ENCODE measurements around the gene LRRC51.

Gene LRRC51

DNA sequence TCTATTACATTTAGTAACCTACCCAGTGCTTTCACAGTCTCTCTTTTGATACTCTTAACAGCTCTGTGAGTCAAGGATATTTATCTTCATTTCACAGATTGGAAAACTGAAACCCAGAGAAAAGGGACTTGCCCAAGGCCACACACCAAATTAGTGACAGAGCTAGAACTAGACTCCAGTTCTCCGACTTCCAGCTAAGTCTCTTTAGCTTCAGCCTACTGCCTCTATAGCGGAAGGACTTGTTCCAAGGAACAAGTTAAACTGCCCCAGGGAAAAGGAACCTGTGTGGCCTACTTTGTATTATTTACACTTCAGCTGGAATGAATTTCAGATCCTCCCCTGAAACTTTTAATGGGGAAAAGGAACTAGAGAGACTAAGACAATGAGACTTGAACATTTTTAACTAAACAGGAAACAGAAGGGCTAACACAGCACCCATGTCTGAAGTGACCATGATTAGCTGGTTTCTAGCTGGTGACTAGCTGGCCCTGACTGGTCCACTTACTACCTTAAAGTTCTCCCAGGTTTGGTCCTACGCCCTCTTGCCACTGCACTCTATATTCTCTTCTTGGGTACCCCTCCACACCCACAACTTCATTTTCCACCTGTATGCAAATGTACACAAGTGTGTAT, 1.3 kb downstream of the LRRC51 start:
- DNase-seq (ENCODE audit: insufficient read length, low spot score), result no peak
- FAIRE-seq, result no peak
- TF ChIP-seq POLR2A (IDR thresholded peaks at IDR 0.05; ENCODE audit: low read depth, low read length), result no peak

DNA sequence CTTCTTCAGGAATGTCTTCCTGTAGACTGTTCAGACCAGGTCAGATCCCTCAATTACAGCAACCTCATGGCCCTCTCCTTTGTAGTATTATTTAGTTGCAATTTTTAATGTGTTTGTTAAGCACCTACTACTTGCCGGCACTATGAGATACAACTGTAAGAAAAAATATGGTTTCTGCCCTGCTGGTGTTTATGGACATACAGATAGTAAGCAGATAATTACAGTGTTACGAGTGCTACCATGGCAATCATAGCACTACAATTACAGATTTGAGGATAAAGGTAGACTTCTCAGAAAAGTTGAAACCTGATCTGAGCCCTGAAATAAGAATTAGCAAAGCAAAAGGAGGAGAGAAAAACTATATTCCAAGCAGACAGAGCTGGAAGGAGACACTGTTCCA, 2.8 kb downstream of the LRRC51 start:
- FAIRE-seq (no peak), DNase-seq (ENCODE audit: insufficient read length, low spot score) (no peak)
- TF ChIP-seq POLR2A (IDR thresholded peaks at IDR 0.05; ENCODE audit: low read depth, low read length), result no peak

DNA sequence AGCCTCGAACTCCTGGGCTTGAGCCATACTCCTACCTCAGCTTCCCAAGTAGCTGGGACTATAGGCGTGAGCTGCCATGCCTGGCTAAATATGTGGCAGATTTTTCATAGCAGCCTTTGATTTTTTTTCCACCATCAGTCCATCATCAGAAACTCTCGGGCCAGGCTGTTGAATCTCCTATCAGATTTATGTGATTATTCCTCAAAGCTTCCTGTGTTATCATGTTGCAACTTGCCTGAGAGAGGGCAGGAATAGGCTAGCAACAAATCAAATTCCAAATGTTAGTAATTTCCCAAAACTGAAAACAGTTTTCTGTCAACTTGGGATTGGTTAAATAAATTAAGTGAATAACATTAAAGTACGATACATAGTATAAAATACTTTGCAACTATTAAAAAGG, 3.4 kb downstream of the LRRC51 start:
- no peak for TF ChIP-seq POLR2A (IDR thresholded peaks at IDR 0.05; ENCODE audit: low read depth, low read length)
- DNase-seq (ENCODE audit: insufficient read length, low spot score), result no peak
- no peak for FAIRE-seq

DNA sequence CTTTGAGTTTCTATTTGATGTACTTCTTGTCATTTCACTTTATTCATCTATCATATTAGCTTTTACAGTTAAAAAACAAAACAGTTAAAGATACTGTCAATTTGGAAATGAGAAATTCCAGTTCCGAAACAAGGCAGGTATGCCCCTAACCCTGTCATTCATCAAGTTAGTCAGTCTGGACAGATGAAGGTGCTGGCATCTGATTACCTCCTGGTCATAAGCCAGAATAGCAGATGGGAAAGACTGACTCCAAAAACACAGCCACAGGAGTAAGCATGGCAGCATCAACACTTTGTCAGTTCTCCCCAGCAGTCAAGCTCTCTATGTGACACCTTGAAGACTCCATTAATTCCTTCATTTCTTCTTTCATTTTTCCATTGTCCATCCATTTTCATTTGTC, 4.3 kb downstream of the LRRC51 start:
- no peak for DNase-seq (ENCODE audit: insufficient read length, low spot score)
- no peak for FAIRE-seq
- no peak for TF ChIP-seq POLR2A (IDR thresholded peaks at IDR 0.05; ENCODE audit: low read depth, low read length)

DNA sequence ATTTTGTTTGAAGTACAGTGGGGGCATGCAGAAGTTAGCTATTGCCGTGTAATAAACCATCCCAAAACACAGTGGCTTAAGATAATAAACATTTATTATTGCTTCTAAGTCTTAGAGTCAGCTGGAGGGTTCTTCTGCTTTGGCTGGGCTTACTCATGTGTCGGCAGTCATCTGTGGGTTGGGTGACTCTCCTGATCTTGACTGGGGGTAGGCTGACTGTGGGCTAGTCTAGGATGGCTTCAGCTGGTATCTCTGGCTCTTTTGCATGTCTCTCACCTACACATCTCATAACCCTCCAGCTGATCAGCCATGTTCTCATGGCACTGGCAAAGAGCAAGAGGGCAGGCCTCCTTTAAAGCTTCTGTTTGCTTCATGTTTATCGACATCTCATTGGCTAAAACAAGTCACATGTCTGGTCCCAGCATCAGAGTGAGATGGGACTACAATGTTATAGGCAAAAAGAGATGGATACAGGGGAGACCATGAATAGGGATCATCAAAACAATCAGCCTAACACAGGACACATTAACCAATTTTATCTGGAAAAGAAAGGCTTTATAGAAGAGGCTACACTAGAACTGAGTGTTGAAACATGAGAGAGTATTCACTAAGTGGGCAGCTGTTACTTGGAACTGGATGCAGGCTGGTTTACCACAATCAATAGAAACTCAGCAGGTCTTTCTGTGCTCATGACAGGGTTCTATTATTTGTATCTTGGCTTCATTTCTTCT, 5.1 kb downstream of the LRRC51 start:
- TF ChIP-seq POLR2A (IDR thresholded peaks at IDR 0.05; ENCODE audit: low read depth, low read length), result no peak
- FAIRE-seq (no peak), DNase-seq (ENCODE audit: insufficient read length, low spot score) (no peak)

DNA sequence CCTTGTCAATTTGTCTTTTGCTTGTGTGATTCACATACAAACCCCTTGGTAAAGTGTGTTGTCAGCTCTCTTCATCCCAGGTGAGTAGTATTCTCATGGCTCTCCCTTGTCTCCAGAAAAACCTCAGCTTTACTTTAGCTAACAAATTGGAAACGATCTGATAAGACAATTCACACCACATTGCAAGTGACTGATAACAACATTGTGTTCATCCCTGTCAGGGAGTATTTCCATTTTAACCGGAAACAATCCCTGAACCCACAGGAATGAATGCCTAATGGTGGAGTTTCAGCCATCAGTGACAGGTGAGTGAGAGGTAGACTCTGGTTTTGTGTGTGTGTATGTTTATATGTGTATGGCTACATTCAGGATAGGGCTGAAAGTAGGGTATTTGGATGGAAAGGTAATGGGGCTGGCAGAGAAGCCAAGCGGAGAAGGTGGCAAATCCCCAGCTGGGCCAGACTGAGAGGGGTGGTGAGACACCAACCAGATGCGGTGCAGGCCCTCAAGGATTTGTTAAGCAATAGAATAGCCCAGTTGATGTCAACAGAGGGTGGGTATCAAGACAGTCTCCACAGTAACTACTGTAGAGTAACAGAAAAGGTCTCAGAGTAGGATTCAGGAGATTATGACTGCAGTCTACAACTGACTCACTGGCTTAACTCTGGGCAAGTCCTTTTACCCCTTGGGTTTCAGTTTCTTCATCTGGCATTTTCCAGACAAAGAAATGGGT, 7.6 kb downstream of the LRRC51 start:
- FAIRE-seq, result no peak
- no peak for DNase-seq (ENCODE audit: insufficient read length, low spot score)
- TF ChIP-seq POLR2A (IDR thresholded peaks at IDR 0.05; ENCODE audit: low read depth, low read length), result no peak

DNA sequence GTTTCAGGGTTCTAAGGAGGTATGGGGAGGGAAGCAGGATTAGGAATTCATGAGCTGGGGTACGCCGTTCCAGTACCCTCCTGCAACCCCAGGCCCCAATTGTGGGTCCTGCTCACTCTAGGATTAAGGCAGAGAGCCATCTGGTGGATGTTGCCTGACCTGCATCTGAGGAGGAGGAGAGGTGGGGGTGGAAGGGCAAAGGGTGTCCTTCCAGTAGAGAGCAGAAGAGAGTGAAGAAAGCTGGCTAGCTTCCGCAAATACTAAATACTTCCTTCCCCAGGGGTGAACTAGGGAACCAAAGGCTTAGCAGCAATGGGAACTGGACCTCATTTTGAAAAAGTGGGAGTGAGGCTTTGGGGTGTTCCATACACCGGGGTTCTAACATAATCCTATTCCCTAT, 10.6 kb downstream of the LRRC51 start:
- FAIRE-seq (no peak), DNase-seq (ENCODE audit: insufficient read length, low spot score) (no peak)
- no peak for TF ChIP-seq POLR2A (IDR thresholded peaks at IDR 0.05; ENCODE audit: low read depth, low read length)

DNA sequence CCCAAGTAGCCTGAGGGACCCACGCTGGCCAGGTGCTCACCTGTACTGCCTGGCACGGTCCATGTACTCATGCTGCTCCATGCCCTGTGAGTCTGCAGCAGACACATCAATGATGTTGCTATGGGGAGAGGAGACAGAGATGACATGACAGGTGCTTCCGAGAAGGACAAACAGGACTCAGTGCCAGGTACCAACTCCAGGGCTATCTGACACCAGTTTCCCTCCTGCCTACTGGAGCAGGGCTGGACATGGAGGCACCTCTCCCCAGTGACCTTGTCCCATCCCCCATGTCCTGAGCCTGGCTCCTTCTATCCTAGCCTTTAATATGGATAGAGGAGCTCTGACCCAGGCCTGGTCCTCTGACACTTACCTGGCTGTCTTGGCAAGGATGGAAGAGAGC, 18.1 kb downstream of the LRRC51 start:
- DNase-seq (ENCODE audit: insufficient read length, low spot score) (no peak), FAIRE-seq (no peak)
- no peak for TF ChIP-seq POLR2A (IDR thresholded peaks at IDR 0.05; ENCODE audit: low read depth, low read length)

DNA sequence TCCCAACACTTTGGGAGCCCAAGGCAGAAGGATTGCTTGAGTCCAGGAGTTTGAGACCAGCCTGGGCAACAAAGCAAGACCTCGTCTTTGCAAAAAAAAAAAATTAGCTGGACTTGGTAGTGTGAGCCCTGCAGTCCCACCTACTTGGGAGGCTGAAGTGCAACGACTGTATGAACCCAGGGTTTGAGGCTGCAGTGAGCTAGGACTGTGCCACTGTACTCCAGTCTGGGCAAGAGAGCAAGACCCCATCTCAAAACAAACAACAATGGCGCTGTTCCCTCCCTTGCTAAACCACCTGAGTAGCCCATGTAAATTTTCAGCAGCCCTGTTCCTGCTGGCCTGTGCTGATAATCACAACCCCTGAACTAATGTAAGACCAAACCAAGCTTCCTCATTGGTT, 19.4 kb downstream of the LRRC51 start:
- no peak for TF ChIP-seq POLR2A (IDR thresholded peaks at IDR 0.05; ENCODE audit: low read depth, low read length)
- DNase-seq (ENCODE audit: insufficient read length, low spot score) (no peak), FAIRE-seq (no peak)

DNA sequence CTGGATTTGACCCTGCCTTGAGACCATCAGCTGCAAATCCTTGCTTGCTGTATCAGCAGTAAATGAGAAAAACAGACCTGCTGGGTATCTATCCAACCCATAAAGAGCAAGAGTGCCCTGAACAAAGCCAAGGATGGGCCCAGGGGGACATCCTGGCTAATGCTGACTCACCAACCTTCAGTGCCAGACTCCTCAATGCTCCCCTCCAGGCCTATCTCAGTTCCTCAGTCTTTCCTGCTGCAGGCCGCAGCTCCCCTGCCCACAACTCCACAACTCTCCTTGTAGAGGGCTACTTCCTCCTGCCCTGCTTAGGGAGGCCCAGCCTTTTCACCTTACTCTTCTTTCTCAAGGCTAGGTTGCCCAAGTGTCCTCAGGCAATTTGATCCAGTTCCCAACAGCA, 19.8 kb downstream of the LRRC51 start:
- no peak for TF ChIP-seq POLR2A (IDR thresholded peaks at IDR 0.05; ENCODE audit: low read depth, low read length)
- FAIRE-seq (no peak), DNase-seq (ENCODE audit: insufficient read length, low spot score) (no peak)

DNA sequence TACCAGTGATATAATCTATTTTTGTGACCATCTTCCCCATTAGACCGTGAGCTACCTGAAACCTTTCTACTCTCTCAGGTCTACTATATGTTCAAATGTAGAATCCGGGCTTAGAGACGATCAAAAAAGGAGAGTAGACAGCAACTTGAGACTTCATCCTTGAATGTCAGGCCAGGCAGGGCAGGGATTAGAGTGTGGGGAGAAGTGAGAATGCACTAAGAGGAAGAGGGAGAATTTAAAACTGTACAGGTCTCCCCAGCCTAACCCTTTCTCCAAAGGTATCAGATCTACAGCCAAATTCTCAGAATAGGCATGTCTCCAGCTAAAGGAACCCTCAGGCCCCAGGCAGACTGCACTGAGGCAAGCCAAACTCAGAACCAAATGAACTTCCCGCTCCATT, 21.5 kb downstream of the LRRC51 start:
- TF ChIP-seq POLR2A (IDR thresholded peaks at IDR 0.05; ENCODE audit: low read depth, low read length), result no peak
- FAIRE-seq (no peak), DNase-seq (ENCODE audit: insufficient read length, low spot score) (no peak)

DNA sequence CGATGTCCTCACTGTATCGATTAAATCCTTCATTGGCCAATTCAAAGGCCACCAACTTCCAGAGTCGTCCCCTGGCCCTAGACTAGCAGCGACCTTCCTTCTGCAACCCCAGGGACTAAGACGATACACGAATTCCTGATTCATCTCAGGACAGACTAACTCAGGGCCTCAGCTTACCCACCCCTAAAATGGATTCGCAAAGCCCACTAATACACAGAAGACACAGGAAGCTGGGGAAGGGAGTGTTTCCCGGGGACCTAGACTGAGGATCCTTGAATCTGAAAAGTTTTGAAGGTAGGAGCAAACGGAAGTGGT, 21.9 kb downstream of the LRRC51 start:
- DNase-seq (ENCODE audit: insufficient read length, low spot score) (no peak), FAIRE-seq (no peak)
- TF ChIP-seq POLR2A (IDR thresholded peaks at IDR 0.05; ENCODE audit: low read depth, low read length), result no peak

DNA sequence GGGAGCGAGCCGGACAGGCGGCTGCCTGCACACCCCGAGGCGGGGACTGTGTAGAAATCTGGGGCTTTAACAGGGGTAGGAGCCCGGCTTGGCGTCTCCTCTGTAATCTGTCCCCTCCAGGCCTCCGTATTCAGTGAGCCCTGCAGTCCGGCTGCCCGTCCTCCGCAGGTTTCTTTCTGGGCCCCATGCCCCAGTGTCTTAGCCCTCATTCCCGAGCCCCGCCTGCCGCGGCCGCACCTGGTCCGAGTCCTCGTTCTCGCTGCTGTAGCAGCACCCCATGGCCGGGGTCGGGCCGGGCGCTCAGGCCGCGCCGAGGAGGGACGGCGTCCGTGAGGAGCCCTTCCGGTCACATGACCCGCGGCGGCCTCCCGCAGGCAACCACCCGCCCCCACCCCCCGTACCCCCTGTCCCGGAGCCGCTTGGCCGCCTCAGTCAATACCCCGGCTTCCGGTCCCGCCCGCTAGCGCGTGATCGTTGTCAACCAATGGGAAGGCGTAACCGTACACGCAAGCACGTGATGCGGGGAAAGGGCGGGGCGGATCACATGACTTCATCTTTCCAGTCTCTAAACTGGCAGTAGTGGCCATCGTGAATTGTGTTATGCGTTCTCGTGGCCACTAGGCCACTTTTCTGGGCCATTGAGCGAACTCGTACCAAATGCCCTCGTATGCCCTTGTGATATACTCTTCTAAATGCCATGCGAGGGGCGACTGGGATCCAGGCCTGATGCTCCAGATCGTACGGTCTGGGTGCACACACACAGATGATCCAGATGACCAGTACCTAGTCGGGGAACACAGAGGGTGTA, 22.5 kb downstream of the LRRC51 start, which contains the start of gene LAMTOR1:
TSS of gene LAMTOR1 (minus strand) at position 352 of the 808 bp plus-strand sequence. CDS start at position 279, 73 bp downstream.
- DNase-seq (ENCODE audit: insufficient read length, low spot score) (peak; percentile 89), FAIRE-seq (no peak)
- TF ChIP-seq POLR2A (IDR thresholded peaks at IDR 0.05; ENCODE audit: low read depth, low read length), result peak; percentile 64

DNA sequence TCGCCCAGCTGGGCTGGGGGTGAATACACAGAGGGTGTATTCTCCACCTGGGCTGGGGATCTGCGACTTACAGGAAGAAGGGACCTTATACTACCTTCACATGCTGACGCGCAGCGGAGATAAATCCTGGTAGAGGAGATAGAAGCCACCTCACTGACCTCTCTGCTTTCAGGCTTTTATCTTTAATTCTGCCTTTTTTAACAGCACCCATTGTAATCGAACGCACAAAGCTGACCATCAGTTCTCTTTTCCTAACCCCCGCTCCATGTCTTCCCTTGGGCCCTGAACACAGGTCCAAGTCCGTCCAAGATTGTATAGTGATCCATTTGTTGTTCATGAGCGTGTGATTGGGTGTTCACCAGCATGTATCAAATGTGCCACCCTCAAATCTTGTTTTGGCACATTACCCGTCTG, 23.1 kb downstream of the LRRC51 start:
- FAIRE-seq (no peak), DNase-seq (ENCODE audit: insufficient read length, low spot score) (no peak)
- TF ChIP-seq POLR2A (IDR thresholded peaks at IDR 0.05; ENCODE audit: low read depth, low read length), result no peak
